ENCODE measurements around the gene FRMD4A. TPM values are rescaled to one million over a fixed set of nuclear protein-coding genes. Genes with fewer than 3 reads are reported as not detected.

Gene FRMD4A
- total and polyA plus RNA-seq, 2 experiments from 2014 or later = 3.7 to 12.6 TPM

DNA sequence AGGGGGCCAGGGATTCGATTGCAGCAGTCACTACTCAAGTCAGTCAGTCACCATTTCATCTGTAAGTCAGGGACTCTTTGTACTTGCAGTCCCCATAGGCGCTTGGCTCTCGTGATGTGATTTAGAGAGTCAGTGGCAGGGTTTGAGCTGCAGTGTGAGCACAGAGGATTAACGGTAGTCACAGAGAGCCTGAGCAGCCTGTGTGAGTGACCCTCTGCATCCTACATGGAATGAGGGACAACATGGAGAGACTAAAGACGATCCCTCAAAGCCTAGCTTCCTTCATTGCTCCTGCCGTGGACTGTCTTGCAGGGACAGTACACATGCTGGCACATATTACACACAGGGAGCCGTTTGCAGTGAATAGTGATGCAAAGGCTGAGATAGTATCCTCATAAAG lies 687.7 kb downstream of the FRMD4A start:
- Histone ChIP-seq H3K4me3 (no peak overlapping the region), H3K27me3 (no peaks in the 10 kb centered on the region), H3K9me3 (ENCODE audit: low read depth) (no peaks in the 10 kb centered on the region), H3K27ac (no peak overlapping the region), H3K36me3 (no peaks in the 10 kb centered on the region), H3K4me1 (ENCODE audit: low read depth) (no peaks in the 10 kb centered on the region)
- no peak for TF ChIP-seq CTCF (IDR thresholded peaks at IDR 0.05; ENCODE audit: low read depth, low read length)
- DNase-seq (ENCODE audit: low read depth in 1 of 2, low spot score in 1 of 2) = no peak

DNA sequence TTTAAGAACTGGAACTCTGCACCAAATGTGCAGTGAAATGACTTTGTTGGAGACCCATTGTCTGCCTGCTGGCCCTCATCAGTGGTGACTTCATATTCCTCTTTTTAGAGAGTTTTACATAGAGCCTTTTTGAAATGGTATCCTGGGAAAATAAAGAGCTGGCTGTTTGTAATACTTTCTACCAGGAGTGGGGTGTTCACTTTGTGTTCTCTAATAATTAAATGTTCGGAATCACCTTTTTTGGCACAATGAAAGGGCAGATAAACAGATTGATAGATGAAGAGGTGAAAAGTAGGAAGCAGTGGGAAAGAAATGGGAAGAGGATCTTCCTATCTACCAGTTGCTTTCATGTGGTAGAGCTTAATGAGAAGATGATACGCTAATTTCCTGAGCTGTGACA lies 688.4 kb downstream of the FRMD4A start:
- H3K27ac ChIP-seq = no peak overlapping the region
- no peaks in the 10 kb centered on the region for H3K9me3 ChIP-seq (ENCODE audit: low read depth)
- no peaks in the 10 kb centered on the region for H3K4me1 ChIP-seq (ENCODE audit: low read depth)
- H3K27me3 ChIP-seq = no peaks in the 10 kb centered on the region
- DNase-seq (ENCODE audit: low read depth in 1 of 2, low spot score in 1 of 2) = no peak
- no peak for TF ChIP-seq CTCF (IDR thresholded peaks at IDR 0.05; ENCODE audit: low read depth, low read length)
- H3K4me3 ChIP-seq = no peak overlapping the region
- no peaks in the 10 kb centered on the region for H3K36me3 ChIP-seq

DNA sequence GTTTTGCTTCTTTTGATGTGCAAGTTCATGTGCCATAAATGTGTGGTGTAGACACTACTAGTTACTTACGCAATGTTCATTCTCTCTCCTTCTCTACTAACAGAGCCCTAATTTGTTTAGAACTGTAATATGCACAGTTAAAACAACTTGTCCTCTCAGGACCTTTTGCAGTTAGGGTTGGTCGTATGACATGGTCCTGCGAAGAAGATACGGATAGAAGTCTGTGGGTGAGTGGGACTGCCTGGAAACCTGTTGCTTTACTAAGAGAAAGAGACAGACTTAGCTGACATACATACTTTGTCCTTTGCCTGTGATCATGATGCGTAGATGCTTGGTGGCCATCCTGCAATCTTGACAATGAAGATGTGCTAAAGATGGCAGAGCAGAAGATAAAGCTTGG lies 692.8 kb downstream of the FRMD4A start:
- TF ChIP-seq CTCF (IDR thresholded peaks at IDR 0.05; ENCODE audit: low read depth, low read length) = no peak
- H3K4me1 ChIP-seq (ENCODE audit: low read depth) = no peaks in the 10 kb centered on the region
- no peaks in the 10 kb centered on the region for H3K27me3 ChIP-seq
- no peaks in the 10 kb centered on the region for H3K36me3 ChIP-seq
- no peaks in the 10 kb centered on the region for H3K9me3 ChIP-seq (ENCODE audit: low read depth)
- no peak for DNase-seq (ENCODE audit: low read depth in 1 of 2, low spot score in 1 of 2)
- no peak overlapping the region for H3K27ac ChIP-seq
- no peak overlapping the region for H3K4me3 ChIP-seq

GRCh38 chr10:13637303-13637856 lies 693.3 kb downstream of the FRMD4A start:
- TF ChIP-seq CTCF (IDR thresholded peaks at IDR 0.05; ENCODE audit: low read depth, low read length) = no peak
- H3K27me3 ChIP-seq = no peaks in the 10 kb centered on the region
- no peak overlapping the region for H3K4me3 ChIP-seq
- no peaks in the 10 kb centered on the region for H3K36me3 ChIP-seq
- no peaks in the 10 kb centered on the region for H3K4me1 ChIP-seq (ENCODE audit: low read depth)
- no peak overlapping the region for H3K27ac ChIP-seq
- DNase-seq (ENCODE audit: low read depth in 1 of 2, low spot score in 1 of 2) = no peak
- no peaks in the 10 kb centered on the region for H3K9me3 ChIP-seq (ENCODE audit: low read depth)

DNA sequence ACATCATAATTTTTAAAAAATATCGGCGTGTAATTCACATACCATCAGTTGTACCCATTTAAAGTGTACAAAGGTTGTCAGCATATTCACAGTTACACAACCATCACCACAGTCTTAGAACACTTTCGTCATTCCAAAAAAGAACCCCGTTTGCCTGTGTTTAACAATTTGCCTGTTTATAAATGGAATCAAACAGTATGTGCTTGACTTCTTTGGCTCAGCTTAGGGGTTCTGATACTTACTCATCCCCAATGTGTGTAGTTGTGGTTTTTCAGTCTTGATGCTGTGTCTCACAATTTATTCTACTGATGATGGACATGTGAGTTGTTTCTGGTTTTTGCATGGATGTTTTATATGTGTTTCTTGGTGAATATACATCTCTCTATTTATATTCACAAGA lies 693.9 kb downstream of the FRMD4A start:
- H3K4me3 ChIP-seq = no peak overlapping the region
- no peaks in the 10 kb centered on the region for H3K27me3 ChIP-seq
- no peaks in the 10 kb centered on the region for H3K36me3 ChIP-seq
- no peak overlapping the region for H3K27ac ChIP-seq
- no peak for DNase-seq (ENCODE audit: low read depth in 1 of 2, low spot score in 1 of 2)
- H3K9me3 ChIP-seq (ENCODE audit: low read depth) = no peaks in the 10 kb centered on the region
- no peaks in the 10 kb centered on the region for H3K4me1 ChIP-seq (ENCODE audit: low read depth)
- no peak for TF ChIP-seq CTCF (IDR thresholded peaks at IDR 0.05; ENCODE audit: low read depth, low read length)

- Histone ChIP-seq H3K9me3 (ENCODE audit: low read depth) (no peaks in the 10 kb centered on the region), H3K36me3 (peaks cover 6% of the 10 kb centered on the region), H3K27ac (no peak overlapping the region), H3K27me3 (no peaks in the 10 kb centered on the region), H3K4me1 (ENCODE audit: low read depth) (no peaks in the 10 kb centered on the region), H3K4me3 (no peak overlapping the region)
- peak in 1 of 2 donors; percentile 62 for DNase-seq (ENCODE audit: low read depth in 1 of 2, low spot score in 1 of 2)
- no peak for TF ChIP-seq CTCF (IDR thresholded peaks at IDR 0.05; ENCODE audit: low read depth, low read length)
Measured at GRCh38 chr10:13634207-13634606, 696.5 kb downstream of the FRMD4A start.
